Heart right ventricle (tissue), 16 donors: ENCODE results near the gene SHISA5. TPM values are rescaled to one million over a fixed set of nuclear protein-coding genes. Genes with fewer than 3 reads are reported as not detected.
A peak's percentile ranks its signal among the peaks of the same experiment; 100 is the strongest.

ENCODE experiments used
- ATAC-seq, 8 donors: fragments of 200-7000 bp; cut with Tn5 transposase; one replicate each; pipeline ENCODE4 v1.9.1; 2020; ENCODE audit warnings: mild to moderate bottlenecking in 8 of 8, moderate library complexity in 8 of 8, moderate number of reproducible peaks in 1 of 8
- DNase-seq, 2 donors: peaks; one replicate each; pipeline ENCODE4 v3.0.0-alpha.2; 2020
- H3K27ac ChIP-seq, 10 donors: fragments of 200-600 bp; sonication (generic) in 2 of 10; one replicate each; pipeline versions ENCODE4 v1.5.0 to v1.8.0; 2020 to 2022; ENCODE audit warnings: mild to moderate bottlenecking in 3 of 10
- H3K27me3 ChIP-seq, 7 donors: fragments of 200-600 bp; one replicate each; pipeline ENCODE4 v1.8.0; 2021 to 2022; ENCODE audit warnings: mild to moderate bottlenecking in 2 of 7
- H3K36me3 ChIP-seq, 9 donors: fragments of 200-600 bp; sonication (generic) in 1 of 9; one replicate each; pipeline versions ENCODE4 v1.5.0 to v1.8.0; 2020 to 2022; ENCODE audit warnings: mild to moderate bottlenecking in 2 of 9
- H3K4me1 ChIP-seq, 9 donors: fragments of 200-600 bp; sonication (generic) in 1 of 9; one replicate each; pipeline versions ENCODE4 v1.5.0 to v1.8.0; 2020 to 2022; ENCODE audit warnings: mild to moderate bottlenecking in 4 of 9
- H3K4me3 ChIP-seq, 10 donors: fragments of 200-600 bp; sonication (generic) in 2 of 10; one replicate each; pipeline versions ENCODE4 v1.5.0 to v1.8.0; 2020 to 2022; ENCODE audit warnings: mild to moderate bottlenecking in 7 of 10, moderate library complexity in 2 of 10
- H3K9me3 ChIP-seq, 11 donors: fragments of 200-600 bp in 10 of 11; sonication (generic) in 2 of 11; one replicate each; pipeline versions ENCODE4 v1.5.0 to v1.8.0; 2013 to 2022; ENCODE audit warnings: mild to moderate bottlenecking in 2 of 11, control low read depth in 1 of 11, moderate library complexity in 1 of 11
- CTCF ChIP-seq, 9 donors: fragments of 200-600 bp; sonication (generic) in 2 of 9; IDR thresholded peaks; one replicate each; pipeline versions ENCODE4 v1.5.0 to v1.8.0; 2021 to 2022; ENCODE audit warnings: antibody characterized with exemption in 9 of 9, mild to moderate bottlenecking in 5 of 9, moderate library complexity in 1 of 9
- WGBS, 2 donors: extraction: QIAGEN DNeasy Blood & Tissue Kit; methylation state at CpG; one replicate each; pipeline ENCODE4 v1.1.7; 2013; ENCODE audit warnings: inconsistent platforms in 1 of 2; 5-methylcytosine and 5-hydroxymethylcytosine counted together
- intact Hi-C, 10 donors: fragments of 100-400 bp; cut with DNase I; formaldehyde crosslinking; loops; one replicate each; pipeline versions ENCODE4 v1.11.1 to v1.14.2; 2022
- polyA plus RNA-seq, 2 donors: library from polyadenylated mRNA; stranded (reverse); fragments of 200-250 nt; gene quantifications; one replicate each; pipeline ENCODE4 v1.2.3, GENCODE V29; 2013
- total RNA-seq, 10 donors: library from RNA; stranded (reverse); fragmentation: NEBNext Ultra II Directional in 3 of 10; extraction: Animal tissue kit (Norgen Biotek cat#: 25700) in 3 of 10; gene quantifications; one replicate each; pipeline versions ENCODE4 v1.2.1 to v1.2.4, GENCODE V29; 2021 to 2023
- donor health status: Arrhythmogenic right ventricular cardiomyopathy.
- donor health status: ischemic (EF 13 %, LVEDD 7.1; RV severe dilation, severe dysfunction).
- donor health status: healthy with polysubstance abuse.
- donor health status: DM: no; HTN: yes; CAD: no.
- donor health status: DM: no; HTN: no; CAD: no.
- donor health status: ischemic (EF 25% LVEDD 6.9; RV normal size, moderate dysfunction).
- donor health status: ischemic (EF 25% LVEDD 5.7; RV mildly dilated, moderate dysfunction).
- donor health status: healthy.
- donor health status: DM: yes; HTN: yes; CAD: no.
- donor health status: Ischemic cardiomyopathy.
- donor health status: ischemic (EF 35%, LVEDD 5.7; RV mildly dilated, moderate dysfunction).
- donor health status: nonischemic (EF 11% LVEDD 7.7; RV severe dilation, severe dysfunction).
- donor health status: DM: yes; HTN: yes; CAD: no.
- donor health status: PGD.
- donor health status: ischemic (EF 29% LVEDD 5.4; RV normal size, mild dysfunction).
- donor health status: nonischemic (EF 23%, LVEDD 6.1; RV moderate dilation, normal function).

Gene SHISA5
- total and polyA plus RNA-seq, 12 donors: 34.6 to 95.3 (median 52.9) TPM

GRCh38 chr3:48426401-48426909 is 77.5 kb downstream of the SHISA5 start:
- Histone ChIP-seq H3K4me1 (peaks cover 29 to 67% (median 53%) of the 10 kb centered on the region in 9 donors), H3K9me3 (no peaks in the 10 kb centered on the region), H3K4me3 (peak overlapping the region in 4 of 10 donors; percentile 5 to 15 (median 12)), H3K27me3 (peaks cover 0 to 10% (median 0%) of the 10 kb centered on the region in 7 donors), H3K27ac (peak overlapping the region; percentile 75 to 93 (median 90)), H3K36me3 (no peaks in the 10 kb centered on the region)
- intact Hi-C loops: no loop called here
- ATAC-seq (peak; percentile 31 to 85 (median 66)), DNase-seq (peak; percentile 53 to 56)
- 38 to 47% methylated on average over 11 of the region's 11 CpGs for WGBS, 2 donors
- no peak for TF ChIP-seq CTCF (IDR thresholded peaks at IDR 0.05)

DNA sequence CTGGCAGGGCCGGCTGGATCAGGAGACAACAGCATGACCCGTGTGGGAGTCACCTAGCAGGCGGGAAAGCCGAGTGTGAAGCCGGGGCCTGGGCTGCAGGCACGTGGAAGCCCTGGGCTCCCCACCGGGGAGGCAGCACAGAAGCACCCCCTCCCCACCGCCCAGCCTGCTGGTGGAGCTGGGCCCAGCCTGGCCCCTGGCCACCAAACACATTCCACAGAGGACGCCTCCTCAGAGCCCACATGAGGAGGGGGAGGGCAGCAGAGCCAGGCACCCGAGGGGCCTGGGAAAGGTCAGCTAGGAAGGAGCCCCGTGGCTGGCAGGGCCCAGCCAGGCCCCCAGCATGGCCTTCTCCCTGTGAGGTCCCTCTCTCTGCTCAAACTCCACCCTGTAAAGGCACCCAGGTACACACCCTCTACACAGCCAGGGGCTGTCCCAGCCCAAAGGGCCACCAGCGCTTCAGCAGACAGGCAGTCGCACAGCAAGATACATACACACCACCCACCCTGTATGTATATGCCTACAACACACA is 78.6 kb downstream of the SHISA5 start:
- Histone ChIP-seq H3K36me3 (no peaks in the 10 kb centered on the region), H3K27me3 (peaks cover 0 to 10% (median 0%) of the 10 kb centered on the region in 7 donors), H3K27ac (peak overlapping the region; percentile 2 to 93 (median 90)), H3K9me3 (no peaks in the 10 kb centered on the region), H3K4me1 (peaks cover 29 to 66% (median 53%) of the 10 kb centered on the region in 9 donors), H3K4me3 (no peak overlapping the region)
- TF ChIP-seq CTCF (IDR thresholded peaks at IDR 0.05): no peak
- intact Hi-C loops: no loop called here
- ATAC-seq (peak in 7 of 8 donors; percentile 21 to 59 (median 47)), DNase-seq (peak; percentile 31 to 54)
- 40 to 51% methylated on average over 13 of the region's 13 CpGs for whole genome bisulfite sequencing, 2 donors

DNA sequence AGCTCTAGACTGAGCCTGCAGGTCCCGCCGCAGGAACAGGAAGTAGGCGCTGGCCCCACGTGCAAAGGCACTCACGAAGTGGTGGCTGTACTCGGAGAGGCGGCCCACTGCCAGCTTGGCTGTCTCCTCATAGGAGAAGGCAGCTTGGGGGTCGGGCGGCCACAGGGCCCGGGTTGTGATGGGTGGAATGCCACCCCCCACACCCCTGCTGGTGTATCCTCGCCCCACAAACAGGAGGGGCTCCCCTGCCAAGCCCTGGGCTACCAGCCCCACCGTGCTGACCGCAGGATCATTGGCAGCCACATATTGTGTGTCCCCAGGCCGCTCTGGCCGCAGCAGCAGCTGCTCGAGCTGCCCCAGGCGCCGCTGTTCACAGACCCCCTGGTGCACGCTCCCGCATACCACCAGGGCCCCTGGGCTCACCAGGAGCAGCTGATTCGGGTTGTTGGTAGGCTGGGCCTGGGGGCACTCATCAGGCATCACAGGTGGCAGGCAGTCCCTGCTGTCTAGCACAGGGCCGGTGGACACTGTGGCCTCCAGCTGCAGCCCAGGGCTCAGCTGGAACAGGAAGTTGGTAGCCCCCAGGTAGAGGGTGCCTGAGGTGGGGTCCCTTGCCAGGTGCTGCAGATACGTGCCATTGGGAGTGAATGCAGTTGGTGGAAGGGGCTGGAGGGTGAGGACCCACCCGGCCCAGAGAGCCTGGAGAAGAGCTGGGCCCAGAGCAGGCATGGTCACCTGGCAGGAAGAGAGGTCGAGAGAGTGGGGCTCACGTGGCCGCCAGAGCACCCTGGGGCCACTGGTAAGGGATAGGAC is 79.9 kb downstream of the SHISA5 start:
- Histone ChIP-seq H3K9me3 (no peaks in the 10 kb centered on the region), H3K4me1 (peaks cover 24 to 58% (median 45%) of the 10 kb centered on the region in 9 donors), H3K27ac (peak overlapping the region in 5 of 10 donors; percentile 30 to 92 (median 90)), H3K36me3 (peaks cover 0 to 5% (median 0%) of the 10 kb centered on the region in 9 donors), H3K27me3 (peaks cover 0 to 10% (median 0%) of the 10 kb centered on the region in 7 donors), H3K4me3 (no peak overlapping the region)
- no peak for TF ChIP-seq CTCF (IDR thresholded peaks at IDR 0.05)
- intact Hi-C loops: no loop called here
- ATAC-seq: no peak
- DNase-seq: no peak
- 85 to 89% methylated on average over 27 of the region's 27 CpGs for WGBS, 2 donors

- TF ChIP-seq CTCF (IDR thresholded peaks at IDR 0.05): no peak
- Histone ChIP-seq H3K27me3 (peaks cover 0 to 2% (median 0%) of the 10 kb centered on the region in 7 donors), H3K27ac (no peak overlapping the region), H3K36me3 (peaks cover 0 to 12% (median 0%) of the 10 kb centered on the region in 9 donors), H3K9me3 (no peaks in the 10 kb centered on the region), H3K4me3 (no peak overlapping the region), H3K4me1 (peaks cover 24 to 53% (median 41%) of the 10 kb centered on the region in 9 donors)
- intact Hi-C loops: no loop called here
- ATAC-seq (no peak), DNase-seq (no peak)
- 87 to 88% methylated on average over 25 of the region's 25 CpGs for WGBS, 2 donors
These were observed 80.6 kb downstream of the SHISA5 start for GRCh38 chr3:48423241-48423882.
